Measurements from ENCODE around the gene KLHL29. TPM values are rescaled to one million over a fixed set of nuclear protein-coding genes. Genes with fewer than 3 reads are reported as not detected.

KLHL29 gene
- total RNA-seq, 1 experiment from 2014 or later: 2.4 TPM

- H3K4me3 Mint-ChIP-seq: no peak overlapping the region
- H3K4me1 ChIP-seq (ENCODE audit: insufficient read depth, low read length): no peaks in the 10 kb centered on the region
- H3K9me3 Mint-ChIP-seq: peaks cover 7% of the 10 kb centered on the region in 2 experiments; a peak in 3 of 5 replicates
- no peak for TF ChIP-seq CTCF (conservative IDR thresholded peaks at IDR 0.05)
- H3T11ph ChIP-seq (ENCODE audit: low read length): no peak overlapping the region
- no peak overlapping the region for H2BK120ac ChIP-seq (ENCODE audit: low read depth, low read length, poor library complexity, severe bottlenecking)
- H3K27me3 Mint-ChIP-seq (ENCODE audit: low read depth): no peaks in the 10 kb centered on the region
- no peak overlapping the region for H3K27ac Mint-ChIP-seq
- no peaks in the 10 kb centered on the region for H3K79me1 ChIP-seq (ENCODE audit: insufficient read depth, low read depth, low read length, poor library complexity, severe bottlenecking)
- H3K56ac ChIP-seq (ENCODE audit: insufficient read length, low read depth, low read length): no peak overlapping the region
- H3K14ac ChIP-seq (ENCODE audit: insufficient read depth, low read length): no peak overlapping the region; the same call in 1 of the 2 replicates
- H3K23me2 ChIP-seq (ENCODE audit: insufficient read length, low read depth, low read length, poor library complexity, severe bottlenecking): no peaks in the 10 kb centered on the region
- H4K91ac ChIP-seq (ENCODE audit: insufficient read length, low read depth, low read length): no peak overlapping the region
- H2BK5ac ChIP-seq (ENCODE audit: insufficient read length, low read length): no peak overlapping the region
- H3K4me2 ChIP-seq (ENCODE audit: insufficient read depth, insufficient read length, low read length): no peak overlapping the region
- peaks cover 11 to 16% (median 12%) of the 10 kb centered on the region in 3 experiments for H3K36me3 Mint-ChIP-seq (ENCODE audit: insufficient read depth in 1 of 3, low read depth in 3 of 3)
- no peak overlapping the region for H2BK20ac ChIP-seq (ENCODE audit: low read depth, low read length, poor library complexity, severe bottlenecking)
- H3K4ac ChIP-seq (ENCODE audit: low read depth, low read length): no peak overlapping the region
- peaks cover 3 to 6% of the 10 kb centered on the region in 2 experiments; a peak in 2 of 4 replicates for H3K4me1 Mint-ChIP-seq
- no peaks in the 10 kb centered on the region for H3K9me3 ChIP-seq (ENCODE audit: control insufficient read depth, low read depth, low read length)
- no peak overlapping the region for H2BK12ac ChIP-seq (ENCODE audit: insufficient read length, low read depth, low read length)
- no peaks in the 10 kb centered on the region for H3K79me2 ChIP-seq (ENCODE audit: insufficient read depth, low read length)
- no peaks in the 10 kb centered on the region for H3K27me3 ChIP-seq (ENCODE audit: insufficient read depth, low read length)
- no peak overlapping the region for H3K18ac ChIP-seq (ENCODE audit: insufficient read length, low read depth, low read length)
- H3K23ac ChIP-seq (ENCODE audit: insufficient read length, low read depth, low read length): no peak overlapping the region
- H4K20me1 ChIP-seq (ENCODE audit: control insufficient read depth, insufficient read depth, insufficient read length): no peaks in the 10 kb centered on the region
- DNase-seq: peak; percentile 35
- H2AFZ ChIP-seq (ENCODE audit: low read length): no peak overlapping the region
- H3K27ac ChIP-seq (ENCODE audit: insufficient read length, low read depth, low read length): no peak overlapping the region
- H2BK15ac ChIP-seq (ENCODE audit: low read depth, low read length): no peak overlapping the region
- H2AK5ac ChIP-seq (ENCODE audit: insufficient read length, low read length): no peak overlapping the region
- no peak overlapping the region for H3K9ac ChIP-seq (ENCODE audit: extremely low read depth, insufficient read length, low read length)
- WGBS (ENCODE audit: extremely low coverage, insufficient read length, low lambda C conversion rate): no CpG with 5 or more reads among the region's 16 CpGs
- no peak overlapping the region for H4K8ac ChIP-seq (replicated peaks; ENCODE audit: insufficient read length, low read depth, low read length)
- H4K5ac ChIP-seq (ENCODE audit: insufficient read length, low read depth, low read length): no peak overlapping the region
Measured at GRCh38 chr2:23703583-23704385, 318.8 kb downstream of the KLHL29 start.
